Measurements from ENCODE around the gene PELI1.

The PELI1 gene

GRCh38 chr2:64173156-64174135 is 29.2 kb upstream of the PELI1 start:
- TF ChIP-seq CTCF (IDR thresholded peaks at IDR 0.05; ENCODE audit: insufficient read depth, low read length, poor library complexity, severe bottlenecking): no peak
- DNase-seq (ENCODE audit: extremely low read depth, insufficient read length): no peak
- Histone ChIP-seq H3K27me3 (replicated peaks; ENCODE audit: control insufficient read depth, insufficient read depth, low read length) (no peaks in the 10 kb centered on the region), H3K4me3 (replicated peaks; ENCODE audit: low read depth, low read length) (no peak overlapping the region), H3K36me3 (ENCODE audit: control insufficient read depth, insufficient read depth, low read length) (no peaks in the 10 kb centered on the region)

GRCh38 chr2:64168756-64169155 is 24.5 kb upstream of the PELI1 start:
- DNase-seq (ENCODE audit: extremely low read depth, insufficient read length): no peak
- H3K4me3 ChIP-seq (replicated peaks; ENCODE audit: low read depth, low read length): no peak overlapping the region
- H3K27me3 ChIP-seq (replicated peaks; ENCODE audit: control insufficient read depth, insufficient read depth, low read length): no peaks in the 10 kb centered on the region
- TF ChIP-seq CTCF (IDR thresholded peaks at IDR 0.05; ENCODE audit: insufficient read depth, low read length, poor library complexity, severe bottlenecking): no peak
- no peaks in the 10 kb centered on the region for H3K36me3 ChIP-seq (ENCODE audit: control insufficient read depth, insufficient read depth, low read length)

- no peak for TF ChIP-seq CTCF (IDR thresholded peaks at IDR 0.05; ENCODE audit: insufficient read depth, low read length, poor library complexity, severe bottlenecking)
- no peak for DNase-seq (ENCODE audit: extremely low read depth, insufficient read length)
Measured at GRCh38 chr2:64168201-64168600, 24.0 kb upstream of the PELI1 start.

GRCh38 chr2:64166637-64167420 is 22.6 kb upstream of the PELI1 start:
- no peaks in the 10 kb centered on the region for H3K36me3 ChIP-seq (ENCODE audit: control insufficient read depth, insufficient read depth, low read length)
- H3K27me3 ChIP-seq (replicated peaks; ENCODE audit: control insufficient read depth, insufficient read depth, low read length): no peaks in the 10 kb centered on the region
- H3K4me3 ChIP-seq (replicated peaks; ENCODE audit: low read depth, low read length): no peak overlapping the region
- DNase-seq (ENCODE audit: extremely low read depth, insufficient read length): no peak
- TF ChIP-seq CTCF (IDR thresholded peaks at IDR 0.05; ENCODE audit: insufficient read depth, low read length, poor library complexity, severe bottlenecking): no peak

More at GRCh38 chr2:64168201-64168600, 24.0 kb upstream of the PELI1 start:
- Histone ChIP-seq H3K4me3 (replicated peaks; ENCODE audit: low read depth, low read length) (no peak overlapping the region), H3K27me3 (replicated peaks; ENCODE audit: control insufficient read depth, insufficient read depth, low read length) (no peaks in the 10 kb centered on the region), H3K36me3 (ENCODE audit: control insufficient read depth, insufficient read depth, low read length) (no peaks in the 10 kb centered on the region)

GRCh38 chr2:64166212-64166611 is 22.0 kb upstream of the PELI1 start:
- H3K36me3 ChIP-seq (ENCODE audit: control insufficient read depth, insufficient read depth, low read length): no peaks in the 10 kb centered on the region
- no peak for TF ChIP-seq CTCF (IDR thresholded peaks at IDR 0.05; ENCODE audit: insufficient read depth, low read length, poor library complexity, severe bottlenecking)
- no peak overlapping the region for H3K4me3 ChIP-seq (replicated peaks; ENCODE audit: low read depth, low read length)
- DNase-seq (ENCODE audit: extremely low read depth, insufficient read length): no peak
- no peaks in the 10 kb centered on the region for H3K27me3 ChIP-seq (replicated peaks; ENCODE audit: control insufficient read depth, insufficient read depth, low read length)
